GM12873 (cell line): ENCODE data around the gene FAM168A.
A peak's percentile ranks its signal among the peaks of the same experiment; 100 is the strongest.

Experiments used
- CTCF ChIP-seq: IDR thresholded peaks from 2 replicates; pipeline ENCODE4 v1.5.1; 2012; ENCODE audit warnings: low read depth, mild to moderate bottlenecking, moderate library complexity, low read length, control low read depth; ENCODE audit not compliant: insufficient read depth; ENCODE audit errors: missing control alignments

FAM168A gene

GRCh38 chr11:73395297-73396208 is 202.4 kb downstream of the FAM168A start:
- TF ChIP-seq CTCF = no peak

GRCh38 chr11:73394416-73395296 is 203.3 kb downstream of the FAM168A start:
- no peak for TF ChIP-seq CTCF

GRCh38 chr11:73393479-73394415 is 204.2 kb downstream of the FAM168A start:
- TF ChIP-seq CTCF = peak; percentile 85

GRCh38 chr11:73393011-73393380 is 204.9 kb downstream of the FAM168A start:
- TF ChIP-seq CTCF = no peak

- no peak for TF ChIP-seq CTCF
Observed at GRCh38 chr11:73392108-73393010, 205.6 kb downstream of the FAM168A start.

- TF ChIP-seq CTCF = no peak
Observed at GRCh38 chr11:73391665-73392064, 206.2 kb downstream of the FAM168A start.
